Astrocyte of the cerebellum (primary cell): Measurements from ENCODE around the gene HBZ.
"Not testable (repeated sequence)": the region's sequence is repeated elsewhere in the genome, so short reads cannot be mapped to it uniquely, and the experiment has no call there.

Source experiments
- DNase-seq: peaks from one replicate; pipeline ENCODE4 v3.0.0-alpha.2; 2011; ENCODE audit warnings: low read depth
- H3K4me3 ChIP-seq: 2 replicates; pipeline ENCODE4 v1.5.1; 2011; ENCODE audit warnings: mild to moderate bottlenecking, low read depth, low read length, moderate library complexity
- in situ Hi-C: cut with HindIII; loops from 2 replicates; pipeline ENCODE4 v1.10.0; 2017; ENCODE audit warnings: low sequenced_read_pairs
- TF ChIP-seq, protein P1 (sequence below): IDR thresholded peaks from 2 replicates; pipeline ENCODE4 v1.5.1; 2012; ENCODE audit warnings: low read length, low read depth, moderate library complexity, mild to moderate bottlenecking; ENCODE audit errors: missing control alignments

The HBZ gene

DNA sequence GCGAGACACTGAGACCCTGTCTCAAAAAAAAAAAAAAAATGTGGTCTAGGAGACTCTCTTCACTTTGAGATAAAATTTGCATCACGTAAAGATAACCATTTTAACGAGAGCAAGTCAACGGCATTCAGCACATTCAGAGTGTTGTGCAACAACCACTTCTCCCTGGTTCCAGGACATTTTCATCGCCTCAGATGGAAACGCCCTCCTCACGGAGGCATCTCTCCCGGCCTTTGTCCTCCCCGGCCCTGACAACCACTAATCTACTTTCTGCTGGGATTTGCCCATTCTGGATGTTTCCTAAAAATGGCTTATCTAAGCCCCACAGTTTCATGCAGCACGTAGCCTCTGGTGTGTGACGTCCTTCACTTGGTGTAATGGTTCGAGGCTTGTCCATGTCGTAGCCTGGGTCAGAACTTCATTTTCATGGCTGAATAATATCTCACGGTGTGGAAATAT, 7.6 kb upstream of the HBZ start:
- TF ChIP-seq, protein P1, sequence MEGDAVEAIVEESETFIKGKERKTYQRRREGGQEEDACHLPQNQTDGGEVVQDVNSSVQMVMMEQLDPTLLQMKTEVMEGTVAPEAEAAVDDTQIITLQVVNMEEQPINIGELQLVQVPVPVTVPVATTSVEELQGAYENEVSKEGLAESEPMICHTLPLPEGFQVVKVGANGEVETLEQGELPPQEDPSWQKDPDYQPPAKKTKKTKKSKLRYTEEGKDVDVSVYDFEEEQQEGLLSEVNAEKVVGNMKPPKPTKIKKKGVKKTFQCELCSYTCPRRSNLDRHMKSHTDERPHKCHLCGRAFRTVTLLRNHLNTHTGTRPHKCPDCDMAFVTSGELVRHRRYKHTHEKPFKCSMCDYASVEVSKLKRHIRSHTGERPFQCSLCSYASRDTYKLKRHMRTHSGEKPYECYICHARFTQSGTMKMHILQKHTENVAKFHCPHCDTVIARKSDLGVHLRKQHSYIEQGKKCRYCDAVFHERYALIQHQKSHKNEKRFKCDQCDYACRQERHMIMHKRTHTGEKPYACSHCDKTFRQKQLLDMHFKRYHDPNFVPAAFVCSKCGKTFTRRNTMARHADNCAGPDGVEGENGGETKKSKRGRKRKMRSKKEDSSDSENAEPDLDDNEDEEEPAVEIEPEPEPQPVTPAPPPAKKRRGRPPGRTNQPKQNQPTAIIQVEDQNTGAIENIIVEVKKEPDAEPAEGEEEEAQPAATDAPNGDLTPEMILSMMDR: no peak
- H3K4me3 ChIP-seq: no peak overlapping the region
- no peak for DNase-seq
- in situ Hi-C loops: no loop called here

DNA sequence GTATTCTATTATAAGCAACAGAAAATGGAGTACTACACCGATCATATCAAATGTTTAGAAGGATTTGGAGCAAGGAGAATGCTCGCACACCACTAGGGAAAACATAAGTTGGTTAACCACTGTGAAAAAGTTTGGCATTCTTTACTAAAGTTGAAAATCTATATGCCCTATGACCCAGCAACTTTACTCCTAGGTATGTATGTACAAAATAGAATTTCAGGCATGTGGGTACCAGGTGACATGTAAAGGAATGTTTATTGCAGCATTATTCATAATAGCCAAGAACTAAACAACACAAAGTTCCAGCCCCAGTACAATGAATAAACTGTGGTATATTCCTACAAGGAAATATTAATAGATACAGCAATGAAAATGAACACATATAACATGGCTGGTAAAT, 5.8 kb upstream of the HBZ start:
- no peak for DNase-seq
- TF ChIP-seq, protein P1: no peak
- in situ Hi-C loops: no loop called here

DNA sequence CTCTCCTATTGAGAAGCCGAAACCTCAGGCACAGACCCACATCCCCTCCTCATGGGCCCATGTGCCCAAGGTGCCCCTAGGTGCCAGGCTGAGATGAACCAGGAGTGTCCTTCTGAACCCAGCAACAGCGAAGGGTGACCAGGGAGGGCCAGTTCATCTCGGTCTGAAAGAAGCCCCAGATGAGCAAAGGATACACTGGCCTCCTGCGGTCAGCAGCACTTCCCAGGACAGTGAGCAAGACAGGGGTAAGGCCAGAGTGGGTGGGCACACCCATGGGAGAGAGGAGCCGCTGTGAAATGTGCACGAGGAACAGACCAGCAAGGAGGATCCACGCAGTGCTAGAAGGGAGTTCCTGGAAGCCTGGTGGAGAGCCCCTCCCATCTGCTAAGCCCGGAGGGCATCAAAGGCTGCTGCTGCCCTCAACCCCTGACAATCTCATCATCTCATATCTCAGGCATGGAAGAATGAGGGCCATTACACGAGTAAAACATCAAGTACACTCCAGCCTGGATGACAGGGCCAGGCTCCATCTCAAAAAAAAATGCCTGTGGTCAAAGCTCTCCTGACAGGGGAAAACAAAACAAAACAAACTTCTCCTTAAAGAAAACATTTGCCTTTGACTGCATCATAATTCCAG, 3.3 kb upstream of the HBZ start:
- H3K4me3 ChIP-seq: no peak overlapping the region
- TF ChIP-seq, protein P1: no peak
- in situ Hi-C loops: no loop called here
- DNase-seq: no peak

More for the DNA sequence above, 5.8 kb upstream of the HBZ start:
- H3K4me3 ChIP-seq: no peak overlapping the region

DNA sequence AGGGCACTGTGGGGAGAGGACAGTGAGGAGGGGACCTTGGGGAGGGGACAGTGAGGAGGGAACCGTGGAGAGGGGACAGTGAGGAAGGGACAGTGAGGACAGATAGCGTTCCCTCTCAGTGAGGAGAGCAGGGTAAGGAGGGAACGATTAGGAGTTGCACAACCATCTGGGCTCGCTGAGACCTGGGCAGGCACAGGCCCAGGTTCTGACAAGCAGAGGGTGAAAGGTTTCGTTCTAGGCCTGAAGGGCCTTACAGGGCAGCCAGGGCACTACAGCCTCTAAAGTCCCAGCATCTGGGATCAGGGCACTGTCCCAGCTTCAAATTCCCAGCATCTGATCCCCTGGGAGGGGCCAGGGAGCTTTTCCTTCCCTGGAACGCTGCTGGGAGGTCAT, 681 bp downstream of the HBZ start:
- H3K4me3 ChIP-seq, DNase-seq, in situ Hi-C loops: not testable (repeated sequence)

DNA sequence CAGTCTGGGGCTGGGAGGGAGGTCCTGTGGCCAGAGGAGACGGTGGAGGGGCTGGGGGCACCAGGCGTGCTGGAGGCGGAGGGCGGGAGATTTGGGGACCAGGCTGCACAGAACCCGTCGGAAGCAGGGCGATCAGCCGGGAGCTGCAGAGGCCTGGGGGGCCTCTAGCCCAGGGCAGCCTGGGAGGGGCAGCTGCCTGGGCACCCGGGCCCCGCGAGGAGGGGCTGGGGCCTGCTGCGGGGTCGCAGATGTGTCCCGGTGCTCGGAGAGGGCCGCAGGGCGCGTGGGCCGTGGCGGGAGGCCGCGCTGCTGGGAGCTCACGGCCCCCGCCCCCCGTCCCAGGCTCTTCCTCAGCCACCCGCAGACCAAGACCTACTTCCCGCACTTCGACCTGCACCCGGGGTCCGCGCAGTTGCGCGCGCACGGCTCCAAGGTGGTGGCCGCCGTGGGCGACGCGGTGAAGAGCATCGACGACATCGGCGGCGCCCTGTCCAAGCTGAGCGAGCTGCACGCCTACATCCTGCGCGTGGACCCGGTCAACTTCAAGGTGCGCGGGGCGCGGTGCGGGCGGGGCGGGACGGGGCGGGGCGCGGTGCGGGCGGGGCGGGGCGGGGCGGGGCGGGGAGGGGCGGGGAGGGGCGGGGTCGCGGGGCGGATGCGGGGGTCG, 1.2 kb downstream of the HBZ start:
- in situ Hi-C loops, H3K4me3 ChIP-seq, DNase-seq: not testable (repeated sequence)

DNA sequence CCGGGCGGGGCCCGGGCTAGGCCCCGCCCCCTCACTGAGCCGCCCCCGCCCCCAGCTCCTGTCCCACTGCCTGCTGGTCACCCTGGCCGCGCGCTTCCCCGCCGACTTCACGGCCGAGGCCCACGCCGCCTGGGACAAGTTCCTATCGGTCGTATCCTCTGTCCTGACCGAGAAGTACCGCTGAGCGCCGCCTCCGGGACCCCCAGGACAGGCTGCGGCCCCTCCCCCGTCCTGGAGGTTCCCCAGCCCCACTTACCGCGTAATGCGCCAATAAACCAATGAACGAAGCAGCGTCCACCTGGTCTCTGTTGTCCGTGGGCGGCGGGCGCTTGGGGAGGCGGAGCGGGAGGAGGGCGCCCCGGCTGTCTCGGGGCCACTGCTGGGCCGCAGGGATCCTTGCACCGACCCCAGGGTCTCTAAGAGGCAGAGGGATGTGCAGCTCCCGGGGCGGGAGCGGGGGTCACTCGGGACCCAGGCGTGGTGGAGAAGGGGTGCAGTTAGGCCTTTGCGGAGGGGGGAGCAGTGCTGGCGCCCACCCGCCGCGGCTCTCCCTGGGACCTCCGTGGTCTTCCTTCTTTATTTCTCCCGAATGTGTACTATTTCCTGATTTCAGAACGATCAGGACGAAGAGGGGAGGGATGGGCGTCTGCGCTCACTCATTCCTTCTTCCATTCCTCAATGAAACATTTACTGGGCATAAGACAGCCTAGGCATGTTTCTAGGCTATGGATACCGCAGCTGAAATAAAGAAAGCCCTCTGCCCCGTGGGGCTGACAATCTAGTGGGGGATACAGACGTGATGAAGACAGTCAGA, 2.0 kb downstream of the HBZ start:
- H3K4me3 ChIP-seq: peak overlapping the region; percentile 46
- TF ChIP-seq, protein P1: no peak
- DNase-seq: no peak
- in situ Hi-C loops: no loop called here

DNA sequence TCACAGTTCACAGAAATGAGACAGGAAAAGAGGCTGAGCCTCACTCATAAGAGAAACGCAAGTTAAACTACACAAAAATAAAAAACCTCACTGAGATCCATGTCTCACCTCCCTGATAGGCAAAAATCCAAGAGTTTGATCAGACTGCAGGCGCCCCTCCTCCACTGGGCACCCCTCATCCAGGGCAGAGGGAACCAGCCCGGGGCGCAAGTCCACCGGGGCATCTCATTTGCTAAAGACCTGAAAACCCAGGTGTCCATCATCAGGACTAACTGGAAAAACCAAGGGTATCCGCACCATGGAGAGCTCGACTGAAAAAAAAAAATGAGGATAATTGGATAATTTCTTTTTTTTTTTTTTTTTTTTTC, 2.6 kb downstream of the HBZ start:
- no peak for DNase-seq
- in situ Hi-C loops: no loop called here
- TF ChIP-seq, protein P1: no peak
- H3K4me3 ChIP-seq: peak overlapping the region; percentile 46
